SK-N-DZ (cell line): ENCODE data around the gene PPP2CA.

Experiments
- DNase-seq: peaks from one replicate; pipeline ENCODE4 v3.0.0-alpha.2; 2015; ENCODE audit warnings: low spot score
- small RNA-seq, 2 experiments: library from RNA; depleted of rRNA; stranded (forward); fragments of <200 nt; gene quantifications; one replicate each; pipeline ENCODE3, GENCODE V24; 2014

The PPP2CA gene

GRCh38 chr5:134148986-134149539 is 76.8 kb downstream of the PPP2CA start:
- no peak for DNase-seq

- no peak for DNase-seq
Observed at GRCh38 chr5:134148316-134148715, 77.6 kb downstream of the PPP2CA start.

GRCh38 chr5:134146651-134147518 is 79.0 kb downstream of the PPP2CA start:
- DNase-seq = no peak

- DNase-seq = peak; percentile 71
Observed at GRCh38 chr5:134145779-134146581, 79.9 kb downstream of the PPP2CA start.

- DNase-seq = no peak
Observed at GRCh38 chr5:134145041-134145757, 80.7 kb downstream of the PPP2CA start.

Small RNA genes lying within 50 kb of the gene (small RNA-seq; reads per million reads assigned to genes)
- gene MIR3661 = 0 reads per million in 2 experiments
